Measurements from ENCODE around the gene POR.
"Not testable (repeated sequence)": the region's sequence is repeated elsewhere in the genome, so short reads cannot be mapped to it uniquely, and the experiment has no call there.

POR gene

GRCh38 chr7:75994388-75995051 lies 79.6 kb downstream of the POR start, which contains the start of gene TMEM120A:
TSS of gene TMEM120A (minus strand) at chr7:75994595. CDS start at chr7:75994570, 25 bp downstream.
- peak; percentile 78 for DNase-seq

- no peak for DNase-seq
Measured at GRCh38 chr7:75995052-75995471, 80.1 kb downstream of the POR start.

GRCh38 chr7:75995996-75996395 lies 81.0 kb downstream of the POR start:
- no peak for DNase-seq

GRCh38 chr7:75996476-75996875 lies 81.5 kb downstream of the POR start:
- DNase-seq: no peak

GRCh38 chr7:75998038-75998437 lies 83.1 kb downstream of the POR start:
- DNase-seq: no peak

- no peak for DNase-seq
Measured at GRCh38 chr7:76000566-76000965, 85.6 kb downstream of the POR start.

GRCh38 chr7:76002139-76002538 lies 87.2 kb downstream of the POR start:
- no peak for DNase-seq

GRCh38 chr7:76002822-76003221 lies 87.9 kb downstream of the POR start:
- no peak for DNase-seq

- DNase-seq: no peak
Measured at GRCh38 chr7:76003351-76003750, 88.4 kb downstream of the POR start.

- not testable (repeated sequence) for DNase-seq
Measured at GRCh38 chr7:76005004-76005403, 90.0 kb downstream of the POR start.

GRCh38 chr7:76008156-76008687 lies 93.3 kb downstream of the POR start:
- DNase-seq: no peak

GRCh38 chr7:76009672-76010600 lies 95.0 kb downstream of the POR start:
- no peak for DNase-seq

- no peak for DNase-seq
Measured at GRCh38 chr7:76011442-76011861, 96.5 kb downstream of the POR start.

- DNase-seq: no peak
Measured at GRCh38 chr7:76016191-76016947, 101.4 kb downstream of the POR start.

- DNase-seq: not testable (repeated sequence)
Measured at GRCh38 chr7:76018520-76018919, 103.6 kb downstream of the POR start.

- DNase-seq: peak; percentile 27
Measured at GRCh38 chr7:76020031-76020714, 105.2 kb downstream of the POR start.

- DNase-seq: no peak
Measured at GRCh38 chr7:76022026-76022780, 107.2 kb downstream of the POR start.

- no peak for DNase-seq
Measured at GRCh38 chr7:76023002-76023401, 108.0 kb downstream of the POR start.

- not testable (repeated sequence) for DNase-seq
Measured at GRCh38 chr7:76029682-76030081, 114.7 kb downstream of the POR start.

GRCh38 chr7:76031964-76032363 lies 117.0 kb downstream of the POR start:
- DNase-seq: no peak

Measured in NCI-H1048 (cell line).